ENCODE measurements around the gene HECTD4.
"Not testable (repeated sequence)": the region's sequence is repeated elsewhere in the genome, so short reads cannot be mapped to it uniquely, and the experiment has no call there.

Gene HECTD4, protein sequence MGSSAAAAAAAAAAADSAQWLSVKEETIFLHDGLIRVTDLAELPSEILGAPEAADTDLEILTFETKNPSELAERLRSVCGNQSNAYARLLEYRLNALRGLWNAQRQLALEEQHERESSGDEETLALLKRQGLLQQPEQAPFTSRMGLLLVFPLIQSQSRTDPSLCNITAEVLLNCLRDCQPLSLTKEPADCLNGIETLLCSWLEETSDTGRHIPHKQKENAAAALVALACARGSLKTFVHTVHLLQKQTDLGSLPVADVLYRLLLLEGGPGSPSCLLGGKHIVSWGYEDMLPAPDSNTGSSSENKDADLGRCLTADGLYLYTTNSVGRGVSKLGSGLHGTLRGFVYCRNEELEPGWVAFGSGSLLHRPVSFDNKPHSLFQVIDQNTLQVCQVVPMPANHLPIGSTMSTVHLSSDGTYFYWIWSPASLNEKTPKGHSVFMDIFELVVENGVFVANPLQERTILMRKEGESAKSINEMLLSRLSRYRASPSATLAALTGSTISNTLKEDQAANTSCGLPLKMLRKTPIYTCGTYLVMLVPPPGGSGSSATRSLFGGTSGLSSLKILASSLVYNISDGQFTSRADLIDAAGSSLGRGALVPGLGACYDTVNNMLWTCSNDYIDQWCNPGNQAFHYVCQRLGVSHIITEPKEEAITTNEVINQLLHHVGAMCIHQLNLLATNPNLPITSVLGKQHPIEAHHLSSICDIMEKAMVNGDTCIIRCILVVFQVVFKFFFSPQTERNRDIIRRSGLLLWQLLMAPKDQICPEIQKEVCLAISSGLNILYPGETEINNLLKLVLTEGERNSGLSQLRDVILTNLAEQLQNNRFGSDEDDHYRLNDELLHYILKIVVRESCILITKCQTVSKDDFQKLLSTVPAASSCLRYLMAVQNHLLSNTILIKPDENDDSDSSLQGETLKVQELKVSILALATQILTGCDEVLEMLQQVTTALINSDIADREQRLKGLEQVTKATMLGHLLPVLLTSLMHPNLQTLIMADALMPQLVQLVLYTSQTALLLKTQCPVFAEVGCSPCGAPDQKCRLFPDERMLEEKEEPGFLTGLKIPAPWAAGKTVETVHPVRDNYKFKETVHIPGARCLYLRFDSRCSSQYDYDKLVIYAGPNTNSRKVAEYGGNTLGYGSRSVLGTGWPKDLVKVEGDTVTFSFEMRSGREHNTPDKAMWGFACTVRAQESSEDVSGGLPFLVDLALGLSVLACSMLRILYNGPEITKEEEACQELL (N-terminal part only)
- 58.1 to 136 reads per million in 2 experiments for total RNA-seq

- DNase-seq (ENCODE audit: low read depth): peak; percentile 90
Observed at GRCh38 chr12:112381883-112382796, at the start of gene HECTD4. Gene HECTD4, minus strand, starts transcription at chr12:112382431. Its CDS starts 303 bp downstream, at chr12:112382128.

GRCh38 chr12:112431965-112432364 lies 49.7 kb upstream of the HECTD4 start:
- no peak for DNase-seq (ENCODE audit: low read depth)

GRCh38 chr12:112430929-112431328 lies 48.7 kb upstream of the HECTD4 start:
- no peak for DNase-seq (ENCODE audit: low read depth)

- DNase-seq (ENCODE audit: low read depth): no peak
Observed at GRCh38 chr12:112427760-112428159, 45.5 kb upstream of the HECTD4 start.

DNA sequence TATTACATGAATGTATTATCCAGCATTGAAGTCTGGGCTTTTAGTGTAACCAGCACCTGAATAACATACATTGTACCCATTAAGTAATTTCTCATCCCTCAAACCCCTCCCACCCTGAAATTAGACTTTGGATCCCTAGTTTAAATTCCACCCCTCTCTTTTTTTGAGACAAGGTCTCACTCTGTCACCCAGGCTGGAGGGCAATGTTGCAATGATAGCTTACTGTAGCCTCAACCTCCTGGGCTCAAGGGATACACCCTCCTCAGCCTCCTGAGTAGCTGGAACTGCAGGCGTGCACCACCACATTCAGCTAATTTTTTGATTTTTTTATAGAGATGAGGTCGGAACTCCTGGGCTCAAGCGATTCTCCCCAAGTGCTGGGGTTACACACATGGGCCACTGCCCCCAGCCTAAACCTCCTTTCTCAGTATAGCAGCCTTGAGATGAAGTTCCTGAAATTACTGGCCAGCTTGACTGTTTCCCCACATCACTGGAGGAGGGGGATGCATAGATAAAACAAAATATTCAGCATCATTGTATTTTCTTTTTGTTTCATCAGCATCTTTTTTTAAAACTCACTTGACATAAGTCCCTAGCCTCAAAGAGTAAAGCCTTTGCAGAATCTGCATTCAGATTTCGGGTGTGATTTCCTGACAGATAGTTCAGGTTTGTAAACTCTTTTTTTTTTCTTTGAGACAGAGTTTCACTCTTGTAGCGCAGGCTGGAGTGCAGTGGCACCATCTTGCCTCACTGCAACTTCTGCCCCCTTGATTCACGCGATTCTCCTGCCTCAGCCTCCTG lies 43.6 kb upstream of the HECTD4 start:
- no peak for DNase-seq (ENCODE audit: low read depth)

GRCh38 chr12:112424126-112424525 lies 41.9 kb upstream of the HECTD4 start:
- DNase-seq (ENCODE audit: low read depth): no peak

GRCh38 chr12:112422531-112422930 lies 40.3 kb upstream of the HECTD4 start:
- no peak for DNase-seq (ENCODE audit: low read depth)

DNA sequence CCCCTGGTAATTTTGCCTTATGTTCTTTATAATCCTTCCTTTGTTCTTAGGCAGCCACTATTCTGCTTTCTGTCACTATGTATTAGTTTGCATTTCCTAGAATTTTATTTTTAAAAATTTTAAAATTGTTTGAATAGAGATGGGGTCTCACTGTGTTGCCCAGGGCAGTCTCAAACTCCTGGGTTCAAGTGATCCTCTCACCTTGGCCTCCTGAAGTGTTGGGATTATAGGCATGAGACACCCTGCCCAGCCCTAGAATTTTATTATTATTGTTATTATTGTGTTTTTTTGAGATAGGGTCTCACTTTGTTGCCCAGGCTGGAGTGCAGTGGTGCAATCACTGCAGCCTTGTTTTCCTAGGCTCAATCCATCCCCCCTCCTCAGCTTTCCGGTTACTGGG lies 39.1 kb upstream of the HECTD4 start:
- no peak for DNase-seq (ENCODE audit: low read depth)

DNA sequence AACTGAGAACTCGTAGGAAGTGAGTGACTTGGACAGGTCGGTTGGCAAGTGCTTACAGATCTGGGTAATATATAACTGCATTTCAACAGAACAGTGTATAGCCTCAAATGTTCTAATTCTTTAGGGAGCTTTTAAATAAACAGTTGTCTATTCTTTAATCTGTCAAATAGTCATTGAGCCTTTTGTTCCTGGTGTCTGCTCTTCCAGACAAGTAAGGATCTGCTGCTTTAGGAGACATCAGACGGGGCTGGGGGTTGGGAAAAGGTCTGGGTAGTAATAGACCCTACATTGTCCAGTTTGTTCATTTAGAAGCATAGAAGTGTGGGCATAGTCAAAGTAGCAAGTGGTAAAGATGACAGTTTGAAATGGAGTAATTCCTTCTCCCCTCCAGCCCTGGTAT lies 38.5 kb upstream of the HECTD4 start:
- DNase-seq (ENCODE audit: low read depth): no peak

- peak; percentile 14 for DNase-seq (ENCODE audit: low read depth)
Observed at GRCh38 chr12:112419297-112420133, 37.3 kb upstream of the HECTD4 start.

GRCh38 chr12:112418608-112419296 lies 36.5 kb upstream of the HECTD4 start, which contains the start of gene PTPN11:
Gene PTPN11, plus strand, starts transcription at chr12:112418947. Its CDS starts 165 bp downstream, at chr12:112419112.
- peak; percentile 86 for DNase-seq (ENCODE audit: low read depth)

DNA sequence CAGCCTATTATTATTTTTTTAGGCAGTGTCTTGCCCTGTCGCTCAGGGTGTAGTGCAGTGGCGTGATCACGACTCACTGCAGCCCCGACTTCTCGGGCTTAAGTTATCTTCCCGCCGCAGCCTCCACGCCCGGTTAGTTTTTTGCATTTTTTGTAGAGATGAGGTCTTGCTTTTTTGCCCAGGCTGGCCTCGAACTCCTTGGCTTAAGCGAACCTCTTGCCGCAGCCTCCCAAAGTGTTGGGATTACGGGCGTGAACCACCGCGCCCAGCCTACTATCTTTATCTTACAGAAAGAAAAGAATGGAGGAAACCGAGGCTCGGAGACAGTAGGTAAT lies 36.0 kb upstream of the HECTD4 start:
- DNase-seq (ENCODE audit: low read depth): no peak

GRCh38 chr12:112415457-112415856 lies 33.2 kb upstream of the HECTD4 start:
- DNase-seq (ENCODE audit: low read depth): not testable (repeated sequence)

GRCh38 chr12:112413855-112414625 lies 31.8 kb upstream of the HECTD4 start:
- no peak for DNase-seq (ENCODE audit: low read depth)

- no peak for DNase-seq (ENCODE audit: low read depth)
Observed at GRCh38 chr12:112409906-112410244, 27.6 kb upstream of the HECTD4 start.

GRCh38 chr12:112409064-112409905 lies 27.1 kb upstream of the HECTD4 start, which contains the start of gene RPL6:
Gene RPL6, minus strand, starts transcription at chr12:112409605. Its CDS starts 949 bp downstream, at chr12:112408656.
- DNase-seq (ENCODE audit: low read depth): peak; percentile 67

DNA sequence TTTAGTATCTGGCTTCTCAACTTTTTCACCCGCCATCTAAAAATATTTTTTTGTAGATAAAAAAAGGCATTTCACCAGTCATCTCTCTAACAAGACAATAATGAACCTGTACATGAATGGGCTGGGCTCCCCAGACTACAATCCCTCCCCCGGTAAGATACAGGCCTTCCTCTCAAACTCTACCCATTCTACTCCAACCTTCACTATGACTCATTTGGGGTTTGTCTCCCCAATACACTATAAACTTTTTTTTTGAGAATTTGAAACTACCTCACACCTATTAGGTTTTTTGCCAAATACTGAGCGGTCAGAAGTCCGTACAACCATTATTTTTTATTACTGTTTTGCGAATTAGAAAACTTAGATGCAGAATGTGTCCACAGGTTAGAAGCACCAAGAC lies 26.4 kb upstream of the HECTD4 start:
- peak; percentile 16 for DNase-seq (ENCODE audit: low read depth)
